GM12878 (cell line): ENCODE results near the gene ELAC1. TPM values are rescaled to one million over a fixed set of nuclear protein-coding genes. Genes with fewer than 3 reads are reported as not detected.

Experiments
- ATAC-seq: fragments of 200-7000 bp; cut with Tn5 transposase; 3 replicates; pipeline ENCODE4 v1.9.1; 2020; ENCODE audit warnings: mild to moderate bottlenecking, moderate library complexity
- BruUV-seq: library from RNA; stranded (reverse); fragments of 400-500 nt; replicated peaks from 2 replicates; lab custom pipeline; 2021; lab: Mats Ljungman, UMichigan
- CTCF ChIA-PET: fragments of 300-600 bp; sonication (Branson Sonifier 250); formaldehyde crosslinking; extraction: SDS; loops from one replicate; lab custom pipeline; 2021; ENCODE audit warnings: inconsistent platforms; lab: Yijun Ruan, JAX
- POLR2A ChIA-PET: fragments of 350-600 bp; formaldehyde crosslinking; extraction: SDS; loops from one replicate; lab custom pipeline; 2021; ENCODE audit warnings: inconsistent platforms; lab: Charles Lee
- RAD21 ChIA-PET: fragments of 300-600 bp; sonication (Branson Sonifier 250); formaldehyde crosslinking; loops from one replicate; lab custom pipeline; 2023; ENCODE audit warnings: antibody characterized with exemption; ENCODE audit not compliant: unreplicated experiment; lab: Charles Lee
- SMC1A ChIA-PET: fragments of 300-600 bp; sonication (Branson Sonifier 250); formaldehyde crosslinking; loops from one replicate; lab custom pipeline; 2023; ENCODE audit not compliant: unreplicated experiment, uncharacterized antibody; lab: Charles Lee
- DNase-seq: peaks from one replicate; pipeline ENCODE4 v3.0.0-alpha.2; 2011; ENCODE audit warnings: low read depth, low spot score
- FAIRE-seq: peaks from 3 replicates; lab custom pipeline; 2011; peaks lifted over from hg19 to GRCh38; lab: Jason Lieb, UNC
- H2AFZ ChIP-seq: 2 replicates; pipeline ENCODE4 v1.6.0; 2011; ENCODE audit warnings: low read depth, low read length, control low read depth; ENCODE audit not compliant: control insufficient read depth
- H3K27ac ChIP-seq: 2 replicates; pipeline ENCODE4 v1.5.1; 2011; ENCODE audit warnings: control low read depth; ENCODE audit not compliant: control insufficient read depth, insufficient read depth
- H3K27me3 ChIP-seq, 2 experiments: replicated peaks in 1 of 2; 2 replicates each; pipeline versions ENCODE4 v1.6.0 to v1.6.1; 2011; ENCODE audit warnings: low read length in 1 of 2; ENCODE audit not compliant: control insufficient read depth in 2 of 2, insufficient read depth in 2 of 2
- H3K36me3 ChIP-seq, 2 experiments: 2 replicates each; pipeline ENCODE4 v1.5.1; 2011; ENCODE audit warnings: low read length in 1 of 2; ENCODE audit not compliant: control insufficient read depth in 2 of 2, insufficient read depth in 2 of 2
- H3K4me1 ChIP-seq: 2 replicates; pipeline ENCODE4 v1.6.1; 2011; ENCODE audit warnings: mild to moderate bottlenecking, low read length, moderate library complexity, mixed read lengths; ENCODE audit not compliant: control insufficient read depth, insufficient read depth
- H3K4me2 ChIP-seq: 2 replicates; pipeline ENCODE4 v1.6.0; 2011; ENCODE audit warnings: control low read depth; ENCODE audit not compliant: control insufficient read depth, insufficient read depth
- H3K4me3 ChIP-seq: fragments of 200-600 bp; sonication (generic); 2 replicates; pipeline ENCODE4 v1.5.1; 2016
- H3K79me2 ChIP-seq: 2 replicates; pipeline ENCODE4 v1.6.0; 2011; ENCODE audit warnings: low read length; ENCODE audit not compliant: control insufficient read depth, insufficient read depth
- H3K9ac ChIP-seq: 2 replicates; pipeline ENCODE4 v1.8.0; 2011; ENCODE audit warnings: low read length, control low read depth, mixed read lengths; ENCODE audit not compliant: control insufficient read depth, insufficient read depth
- H3K9me3 ChIP-seq: replicated peaks from 3 replicates; pipeline ENCODE4 v1.5.1; 2011; ENCODE audit warnings: mild to moderate bottlenecking, low read length; ENCODE audit not compliant: control insufficient read depth, insufficient read depth
- H4K20me1 ChIP-seq: 2 replicates; pipeline ENCODE4 v1.6.0; 2011; ENCODE audit not compliant: control insufficient read depth, insufficient read depth
- ESRRA ChIP-seq: IDR thresholded peaks from 2 replicates; pipeline ENCODE4 v1.6.1; 2012; ENCODE audit warnings: mild to moderate bottlenecking, low read length, improper control_type of control experiment
- HDAC2 ChIP-seq: fragments of 200-600 bp; sonication (generic); IDR thresholded peaks from 2 replicates; pipeline ENCODE4 v1.6.1; 2017
- IKZF1 ChIP-seq: fragments of 450-650 bp; conservative IDR thresholded peaks from 2 replicates; pipeline ENCODE4 v1.6.1; 2017; ENCODE audit warnings: antibody characterized with exemption, mild to moderate bottlenecking
- MYC ChIP-seq: IDR thresholded peaks from 2 replicates; pipeline ENCODE4 v1.6.1; 2011; ENCODE audit warnings: mild to moderate bottlenecking, low read length, moderate library complexity, inconsistent platforms; ENCODE audit not compliant: insufficient read depth, insufficient replicate concordance, insufficient read length, severe bottlenecking
- NFYA ChIP-seq: IDR thresholded peaks from 2 replicates; pipeline ENCODE4 v1.6.1; 2011; ENCODE audit warnings: low read depth, mild to moderate bottlenecking, low read length, improper control_type of control experiment, borderline replicate concordance
- NFYB ChIP-seq: IDR thresholded peaks from 2 replicates; pipeline ENCODE4 v1.6.1; 2011; ENCODE audit warnings: low read depth, mild to moderate bottlenecking, low read length, improper control_type of control experiment, moderate library complexity; ENCODE audit not compliant: insufficient read depth
- PML ChIP-seq: IDR thresholded peaks from 2 replicates; pipeline ENCODE4 v1.6.1; 2012; ENCODE audit warnings: low read length, inconsistent platforms
- RB1 ChIP-seq: fragments of 450-650 bp; formaldehyde crosslinking; IDR thresholded peaks from 2 replicates; pipeline ENCODE4 v1.6.1; 2017; ENCODE audit warnings: mild to moderate bottlenecking, borderline replicate concordance
- SMARCA5 ChIP-seq: fragments of 450-650 bp; IDR thresholded peaks from 2 replicates; pipeline ENCODE4 v1.6.1; 2017; ENCODE audit warnings: mild to moderate bottlenecking
- SPI1 ChIP-seq: IDR thresholded peaks from 2 replicates; pipeline ENCODE4 v1.6.1; 2011; ENCODE audit warnings: low read depth, mild to moderate bottlenecking, low read length, moderate library complexity, borderline replicate concordance; ENCODE audit not compliant: insufficient read depth
- STAT1 ChIP-seq: fragments of 450-650 bp; conservative IDR thresholded peaks from 2 replicates; pipeline ENCODE4 v1.6.1; 2014; ENCODE audit warnings: antibody characterized with exemption, mild to moderate bottlenecking
- SUPT20H ChIP-seq: IDR thresholded peaks from 2 replicates; pipeline ENCODE4 v1.6.1; 2011; ENCODE audit warnings: low read depth, mild to moderate bottlenecking, low read length, moderate library complexity, borderline replicate concordance; ENCODE audit not compliant: control insufficient read depth
- USF1 ChIP-seq: IDR thresholded peaks from 2 replicates; pipeline ENCODE4 v1.6.1; 2011; ENCODE audit warnings: borderline replicate concordance, low read depth, mild to moderate bottlenecking, moderate library complexity, mixed read lengths, low read length; ENCODE audit not compliant: insufficient read depth; ENCODE audit errors: extremely low read length
- YBX1 ChIP-seq: fragments of 450-650 bp; IDR thresholded peaks from 2 replicates; pipeline ENCODE4 v1.6.1; 2016; ENCODE audit warnings: antibody characterized with exemption
- ZNF384 ChIP-seq: IDR thresholded peaks from 2 replicates; pipeline ENCODE4 v1.6.1; 2012; ENCODE audit warnings: low read depth, mild to moderate bottlenecking, low read length, improper control_type of control experiment, borderline replicate concordance
- WGBS: methylation state at CpG from one replicate; pipeline ENCODE4 v1.1.6; 2016; ENCODE audit warnings: low lambda C conversion rate; ENCODE audit not compliant: insufficient replicate concordance, insufficient coverage; ENCODE audit errors: missing lambda C conversion rate; 5-methylcytosine and 5-hydroxymethylcytosine counted together
- in situ Hi-C: fragments of 300-500 bp; cut with MboI; formaldehyde crosslinking; loops from 9 replicates; pipeline ENCODE4 v1.14.3; 2018; ENCODE audit warnings: mixed read lengths
- intact Hi-C: fragments of 100-400 bp; cut with micrococcal nuclease; formaldehyde crosslinking; loops from one replicate; pipeline ENCODE4 v1.14.2; 2022; ENCODE audit not compliant: unreplicated experiment
- polyA plus RNA-seq, 11 experiments: library from polyadenylated mRNA; depleted of rRNA in 4 of 11; unstranded in 6 of 11; stranded (reverse) in 5 of 11; fragments of >200 nt; fragmentation: Nextera tagmentation in 4 of 11; fragmentation: Illumina TruSeq in 1 of 11; extraction: Ambion mirVana in 4 of 11; extraction: Trizol in 1 of 11; gene quantifications; 1 replicate in 1 of 11; 2 replicates in 10 of 11; pipeline versions ENCODE4 v1.2.1 to v1.2.3, GENCODE V29; 2011 to 2016; ENCODE audit warnings: inconsistent platforms in 2 of 11, missing spikeins in 2 of 11, low read depth in 1 of 11
- total RNA-seq, 4 experiments: library from RNA; depleted of rRNA in 3 of 4; stranded (reverse); fragments of >200 nt in 3 of 4; fragmentation: Illumina TruSeq in 1 of 4; extraction: Trizol in 1 of 4; gene quantifications; 2 replicates each; pipeline versions ENCODE4 v1.2.1 to v1.2.3, GENCODE V29; 2013 to 2021

ELAC1 gene
- total and polyA plus RNA-seq, 10 of the 15 experiments (the other 5 are each of a cell fraction or from before 2014, with no cell fraction given) = 4.9 to 23.0 (median 9.8) TPM

- H3K36me3 ChIP-seq = no peaks in the 10 kb centered on the region
- ChIA-PET RAD21 (no interaction called here), POLR2A (no interaction called here), SMC1A (no interaction called here), CTCF (interaction anchor here (0.6 kb wide), 1 partner anchor 56 kb away, joined by 6 read pairs; no protein-coding TSS in a partner anchor)
- FAIRE-seq (no peak), ATAC-seq (no peak), DNase-seq (no peak)
- H3K4me1 ChIP-seq = no peaks in the 10 kb centered on the region
- in situ Hi-C loops = no loop called here
- H3K79me2 ChIP-seq = no peaks in the 10 kb centered on the region
- no peaks in the 10 kb centered on the region for H3K27me3 ChIP-seq
- H3K9ac ChIP-seq = no peak overlapping the region
- intact Hi-C loops = no loop called here
- H2AFZ ChIP-seq = no peak overlapping the region
- H4K20me1 ChIP-seq = no peaks in the 10 kb centered on the region
- TF ChIP-seq USF1 (no peak), YBX1 (no peak), NFYA (no peak), HDAC2 (no peak), RB1 (no peak)
- no peaks in the 10 kb centered on the region for H3K9me3 ChIP-seq
- 44% methylated on average over 1 of the region's 1 CpG for WGBS
- no peak overlapping the region for H3K4me3 ChIP-seq
- no peak overlapping the region for H3K4me2 ChIP-seq
- BruUV-seq = no TSS peak
- H3K27ac ChIP-seq = no peak overlapping the region
Measured at GRCh38 chr18:51007790-51008139, 39.9 kb downstream of the ELAC1 start.

- no peaks in the 10 kb centered on the region for H3K79me2 ChIP-seq
- FAIRE-seq (no peak), ATAC-seq (no peak), DNase-seq (no peak)
- H3K9ac ChIP-seq = no peak overlapping the region
- ChIA-PET RAD21 (no interaction called here), CTCF (no interaction called here), POLR2A (no interaction called here), SMC1A (interaction anchor here (0.8 to 1.5 kb wide), 4 partner anchors 9 to 188 kb away, joined by 3 to 5 read pairs (median 4); no protein-coding TSS in a partner anchor)
- no peak overlapping the region for H3K4me2 ChIP-seq
- no peak overlapping the region for H2AFZ ChIP-seq
- no TSS peak for BruUV-seq
- in situ Hi-C loops = no loop called here
- no peaks in the 10 kb centered on the region for H3K36me3 ChIP-seq
- no peaks in the 10 kb centered on the region for H3K27me3 ChIP-seq
- H3K27ac ChIP-seq = no peak overlapping the region
- no peaks in the 10 kb centered on the region for H4K20me1 ChIP-seq
- no peaks in the 10 kb centered on the region for H3K4me1 ChIP-seq
- no peaks in the 10 kb centered on the region for H3K9me3 ChIP-seq
- no peak overlapping the region for H3K4me3 ChIP-seq
- intact Hi-C loops = no loop called here
- no peak for TF ChIP-seq SPI1
- no peak for TF ChIP-seq PML
- TF ChIP-seq STAT1 = no peak
- no peak for TF ChIP-seq ZNF384
- no peak for TF ChIP-seq SMARCA5
- TF ChIP-seq SUPT20H = no peak
- TF ChIP-seq ESRRA = no peak
- TF ChIP-seq IKZF1 = no peak
- no peak for TF ChIP-seq MYC
- TF ChIP-seq NFYB = no peak
Measured at GRCh38 chr18:51009072-51009471, 41.2 kb downstream of the ELAC1 start.
